ENCODE measurements around the gene CHMP4A.

CHMP4A gene

DNA sequence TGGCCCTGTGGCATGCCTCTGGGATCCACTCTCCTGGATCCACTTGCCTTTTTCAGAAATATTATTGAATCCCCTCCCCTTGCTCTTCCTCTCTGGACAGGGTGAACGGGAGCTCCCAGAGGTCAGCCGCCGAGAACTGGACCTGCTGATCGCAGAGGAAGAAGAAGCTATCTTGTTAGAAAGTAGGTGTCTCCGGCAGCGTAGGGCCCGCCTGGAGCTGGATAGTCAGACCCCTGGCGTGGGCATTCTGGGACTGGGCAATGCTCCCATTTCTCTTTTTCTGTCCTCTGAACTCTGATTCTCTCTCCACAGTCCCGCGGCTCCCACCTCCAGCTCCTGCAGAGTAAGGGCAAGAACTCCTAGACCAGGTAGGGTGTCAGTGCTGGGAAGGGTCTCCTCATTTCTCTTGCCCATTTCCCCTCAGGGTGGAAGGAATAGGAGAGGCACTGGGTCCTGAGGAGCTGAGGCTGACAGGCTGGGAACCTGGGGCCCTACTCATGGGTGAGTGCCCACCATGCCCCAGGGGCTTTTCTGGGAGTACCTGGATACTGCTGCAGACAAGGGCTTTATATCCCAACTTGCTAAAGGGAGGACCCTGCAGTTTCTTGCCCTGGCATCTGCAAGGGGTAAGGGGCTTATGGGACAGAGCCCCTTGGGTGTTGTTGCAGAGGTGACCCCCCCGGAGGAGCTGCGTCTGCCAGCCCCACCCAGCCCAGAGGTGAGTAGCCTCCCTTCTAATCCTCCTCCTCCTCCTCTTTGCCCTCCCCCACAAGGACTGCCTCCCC lies 36.1 kb downstream of the CHMP4A start:
- DNase-seq = no peak

DNA sequence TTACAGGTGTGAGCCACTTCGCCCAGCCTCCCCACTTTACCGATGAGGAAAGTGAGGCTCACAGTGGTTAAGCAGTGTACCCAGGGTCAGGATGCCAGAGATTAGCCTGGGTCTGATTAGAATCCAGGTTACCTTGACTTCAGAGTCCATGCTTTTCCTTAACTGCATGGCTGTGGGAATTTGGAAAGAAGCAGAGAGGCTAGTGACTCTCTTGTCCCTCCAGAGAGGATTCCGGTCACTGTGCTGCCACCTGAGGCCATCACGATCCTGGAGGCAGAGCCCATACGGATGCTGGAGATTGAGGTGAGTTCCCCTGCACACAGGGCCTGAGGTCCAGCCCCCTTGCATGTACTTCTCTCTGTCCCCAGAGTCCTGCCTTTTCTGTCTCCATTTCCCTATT lies 36.7 kb downstream of the CHMP4A start:
- no peak for DNase-seq

DNA sequence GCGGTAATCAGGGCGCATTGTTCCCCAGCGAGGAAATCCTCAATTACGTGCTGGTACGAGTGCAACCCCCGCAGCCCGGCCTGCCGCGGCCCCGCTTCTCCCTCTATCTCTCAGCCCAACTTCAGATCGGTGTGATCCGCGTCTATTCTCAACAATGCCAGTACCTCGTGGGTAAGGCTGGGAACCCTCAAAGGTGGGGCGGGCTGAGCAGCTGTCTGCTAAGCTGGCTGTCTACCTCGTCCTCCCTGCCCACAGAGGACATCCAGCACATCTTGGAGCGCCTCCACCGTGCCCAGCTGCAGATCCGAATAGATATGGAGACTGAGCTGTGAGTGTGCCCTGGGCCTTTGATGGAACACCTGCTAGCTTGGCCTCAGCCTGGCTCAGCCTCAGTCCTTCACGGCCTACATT lies 40.4 kb downstream of the CHMP4A start:
- no peak for DNase-seq

DNA sequence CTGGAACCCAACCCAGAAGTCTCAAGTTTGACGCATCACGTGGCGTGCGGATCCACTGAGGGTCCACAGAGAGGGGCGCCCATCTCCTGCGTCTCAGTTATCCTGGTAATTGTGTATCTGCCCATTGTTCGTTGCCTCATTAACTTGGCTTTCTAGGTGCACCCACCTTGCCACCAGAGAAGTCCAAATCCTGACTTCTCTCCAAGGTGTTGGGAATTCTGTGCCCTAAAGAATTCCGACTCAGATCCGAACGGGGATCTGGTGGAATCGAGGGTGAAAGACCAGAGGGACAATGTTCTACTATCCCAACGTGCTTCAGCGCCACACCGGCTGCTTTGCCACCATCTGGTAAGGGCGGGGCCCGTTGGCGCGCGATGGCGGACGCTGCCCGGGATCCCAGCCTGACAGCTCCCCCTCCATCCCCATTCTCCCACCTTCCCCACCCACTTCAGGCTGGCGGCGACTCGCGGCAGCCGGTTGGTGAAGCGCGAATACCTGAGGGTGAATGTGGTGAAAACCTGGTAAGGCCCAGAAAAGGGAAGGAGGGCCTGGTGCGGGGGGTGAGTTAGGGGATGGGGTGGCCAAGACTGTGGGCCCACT lies 40.9 kb downstream of the CHMP4A start:
- no peak for DNase-seq

DNA sequence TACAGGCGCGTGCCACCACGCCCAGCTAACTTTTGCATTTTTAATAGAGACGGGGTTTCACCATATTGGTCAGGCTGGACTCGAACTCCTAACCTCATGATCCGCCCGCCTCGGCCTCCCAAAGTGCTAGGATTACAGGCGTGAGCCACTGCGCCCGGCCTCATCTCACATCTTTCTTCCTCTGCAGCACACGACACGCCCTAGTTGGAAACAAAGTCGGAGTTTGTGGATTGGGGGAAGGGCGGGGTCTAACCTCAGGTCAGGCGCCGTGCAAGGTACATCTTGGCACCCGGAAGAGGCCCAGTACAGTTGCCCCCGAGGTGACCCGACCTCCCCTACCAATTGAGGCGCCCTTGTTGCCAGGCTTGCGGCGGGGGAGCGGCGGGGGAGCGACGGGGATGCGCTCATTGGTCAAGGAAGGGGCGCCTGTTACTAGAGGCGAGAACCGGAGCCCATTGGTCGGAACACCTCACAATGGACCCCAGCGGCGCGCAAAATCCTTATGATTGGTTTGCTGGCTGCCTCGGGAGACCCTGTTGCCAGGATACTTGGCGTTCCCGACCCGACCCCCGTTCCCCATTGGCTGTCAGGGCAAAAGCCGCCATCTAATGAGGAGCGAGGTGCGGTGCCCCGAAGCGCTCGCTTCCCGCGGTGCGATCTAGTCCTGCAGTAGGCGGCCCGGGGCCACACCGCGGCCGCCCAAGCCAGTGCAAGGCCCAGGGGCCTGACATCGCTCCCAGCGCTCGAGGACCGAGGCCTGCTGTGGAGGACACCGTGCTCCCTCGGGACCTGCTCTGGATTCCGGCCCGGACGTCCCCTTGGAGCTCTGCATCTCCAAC lies 41.6 kb downstream of the CHMP4A start, which contains the start of gene REC8:
Gene REC8, plus strand, starts transcription at position 659 of the 839 bp plus-strand sequence. CDS start 473 bp downstream, outside the sequence.
- DNase-seq = no peak

DNA sequence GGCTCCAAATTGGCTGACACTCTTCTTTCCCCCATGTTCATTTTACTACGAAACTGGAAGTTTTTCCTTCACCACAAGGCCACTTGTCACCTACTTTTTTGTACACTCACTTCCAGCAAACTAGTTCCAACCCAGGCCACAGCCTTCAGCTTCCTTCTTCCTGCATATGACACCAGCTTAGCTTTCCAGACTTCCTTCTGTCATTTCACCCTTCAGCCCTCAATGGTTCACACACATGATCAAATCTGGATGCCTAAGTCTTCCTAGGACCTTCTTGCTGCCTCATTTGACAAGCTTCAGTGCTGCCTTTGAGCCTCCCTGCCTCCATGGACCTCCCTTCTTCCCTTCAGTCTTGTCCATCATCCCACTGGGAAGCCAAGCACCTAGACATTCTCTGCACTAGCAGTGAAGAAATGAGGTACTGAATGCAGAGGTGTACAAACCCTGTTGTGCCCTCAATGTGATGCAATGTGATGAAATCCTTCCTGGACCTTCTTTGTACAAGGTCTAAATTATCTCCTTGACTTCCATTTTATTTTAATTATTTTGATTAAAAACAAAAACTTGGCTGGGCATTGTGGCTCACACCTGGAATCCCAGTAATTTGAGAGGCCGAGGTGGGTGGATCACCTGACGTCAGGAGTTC lies 45.7 kb downstream of the CHMP4A start:
- no peak for DNase-seq

DNA sequence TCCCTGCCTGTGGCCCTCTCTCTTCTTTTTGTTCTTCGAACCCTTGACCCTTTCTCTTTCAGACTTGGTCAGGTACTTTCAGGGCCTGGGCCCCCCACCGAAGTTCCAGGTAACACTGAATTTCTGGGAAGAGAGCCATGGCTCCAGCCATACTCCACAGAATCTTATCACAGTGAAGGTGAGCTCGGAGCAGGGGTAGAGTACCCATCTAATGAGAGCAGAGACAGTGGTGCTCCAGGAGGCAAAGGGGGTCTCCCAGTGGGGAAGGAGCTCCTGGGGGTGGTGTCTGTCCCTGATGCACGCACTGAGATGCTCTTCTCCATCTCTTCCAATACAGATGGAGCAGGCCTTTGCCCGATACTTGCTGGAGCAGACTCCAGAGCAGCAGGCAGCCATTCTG lies 47.5 kb downstream of the CHMP4A start:
- DNase-seq = no peak

DNA sequence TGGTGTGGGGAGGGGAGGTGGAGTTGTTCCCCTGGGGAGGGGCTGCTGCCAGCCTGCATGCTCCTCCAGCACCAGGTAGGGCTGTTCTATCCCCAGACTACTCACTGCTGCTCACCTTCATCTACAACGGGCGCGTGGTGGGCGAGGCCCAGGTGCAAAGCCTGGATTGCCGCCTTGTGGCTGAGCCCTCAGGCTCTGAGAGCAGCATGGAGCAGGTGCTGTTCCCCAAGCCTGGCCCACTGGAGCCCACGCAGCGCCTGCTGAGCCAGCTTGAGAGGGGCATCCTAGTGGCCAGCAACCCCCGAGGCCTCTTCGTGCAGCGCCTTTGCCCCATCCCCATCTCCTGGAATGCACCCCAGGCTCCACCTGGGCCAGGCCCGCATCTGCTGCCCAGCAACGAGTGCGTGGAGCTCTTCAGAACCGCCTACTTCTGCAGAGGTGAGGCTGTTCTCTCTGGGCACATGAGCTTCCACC lies 48.7 kb downstream of the CHMP4A start:
- DNase-seq = no peak

DNA sequence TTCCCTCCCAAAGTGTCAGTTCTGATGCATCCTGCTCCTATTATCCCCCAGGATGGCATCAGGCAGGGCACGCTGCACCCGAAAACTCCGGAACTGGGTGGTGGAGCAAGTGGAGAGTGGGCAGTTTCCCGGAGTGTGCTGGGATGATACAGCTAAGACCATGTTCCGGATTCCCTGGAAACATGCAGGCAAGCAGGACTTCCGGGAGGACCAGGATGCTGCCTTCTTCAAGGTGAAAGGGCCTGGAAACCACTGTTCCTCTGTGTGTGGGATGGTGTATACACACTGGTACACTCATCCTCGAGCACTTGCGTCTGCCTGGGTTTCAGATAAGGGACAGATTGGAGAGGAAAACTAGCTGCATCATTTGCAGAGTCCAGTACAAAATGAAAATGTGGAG lies 51.2 kb downstream of the CHMP4A start:
- DNase-seq = no peak

DNA sequence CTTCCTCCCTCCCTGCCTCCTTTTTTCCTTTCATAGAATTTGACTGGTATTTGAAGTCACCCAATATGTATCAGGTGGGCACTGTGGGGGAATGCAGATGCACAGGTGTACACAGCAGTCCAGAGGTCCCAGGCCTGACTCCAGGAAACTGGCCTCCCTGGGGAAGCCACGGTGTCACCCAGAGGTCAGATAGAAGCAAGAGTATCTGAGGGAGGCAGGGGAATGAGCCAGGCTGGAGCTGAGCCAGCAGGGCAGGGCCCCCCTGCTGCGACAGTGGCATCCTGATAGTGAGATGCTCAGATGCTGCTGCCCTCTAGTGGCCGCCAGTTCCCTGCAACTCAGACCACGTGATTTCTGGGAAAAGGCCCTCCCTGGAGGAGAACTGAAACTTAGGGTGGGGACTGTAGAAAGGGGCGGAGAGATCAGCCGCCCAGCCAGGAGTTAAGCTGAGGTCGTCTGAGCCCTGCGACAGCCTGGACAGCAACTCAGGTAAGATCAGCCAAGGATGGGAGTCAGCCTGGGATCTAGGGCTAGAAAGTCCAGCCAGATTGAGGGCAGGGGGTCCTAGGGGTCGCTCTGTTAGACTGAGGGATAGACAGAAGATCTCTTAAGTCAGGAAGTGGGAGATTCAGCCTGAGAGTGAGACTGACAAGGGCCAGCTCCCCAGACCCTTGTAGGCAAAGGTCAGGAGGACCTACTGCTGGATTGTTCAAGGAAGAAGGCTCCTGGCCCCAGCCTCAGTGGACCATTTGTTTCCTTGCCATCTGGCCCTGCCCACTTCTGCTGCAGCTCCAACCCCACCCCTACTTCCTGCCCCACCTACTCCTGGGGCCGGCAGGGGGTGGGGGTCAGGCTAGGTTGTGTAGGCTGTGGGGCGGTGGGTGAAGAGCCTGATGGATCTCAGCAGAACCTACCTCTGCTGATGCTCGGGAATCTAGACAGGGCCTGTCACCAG lies 52.2 kb downstream of the CHMP4A start, which contains the start of gene IRF9:
Gene IRF9, plus strand, starts transcription at position 416 of the 955 bp plus-strand sequence. CDS start 880 bp downstream, outside the sequence.
- peak; percentile 69 for DNase-seq

DNA sequence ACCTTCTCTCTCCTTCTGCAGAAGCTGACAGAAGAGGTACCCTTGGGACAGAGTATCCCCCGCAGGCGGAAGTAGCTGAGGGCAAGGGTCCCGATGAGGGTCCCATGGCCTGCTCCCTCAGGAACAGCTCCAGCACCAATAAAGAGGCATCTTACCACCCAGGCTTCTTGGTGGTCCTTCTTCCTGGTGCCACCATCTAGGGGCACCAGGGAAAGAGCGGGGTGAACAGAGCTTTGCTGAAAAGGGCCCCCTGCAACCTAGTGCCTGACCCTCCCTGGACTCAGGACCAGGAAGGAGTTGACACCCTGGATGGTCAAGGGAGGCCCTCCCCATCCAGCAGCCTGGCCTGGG lies 52.8 kb downstream of the CHMP4A start:
- no peak for DNase-seq

DNA sequence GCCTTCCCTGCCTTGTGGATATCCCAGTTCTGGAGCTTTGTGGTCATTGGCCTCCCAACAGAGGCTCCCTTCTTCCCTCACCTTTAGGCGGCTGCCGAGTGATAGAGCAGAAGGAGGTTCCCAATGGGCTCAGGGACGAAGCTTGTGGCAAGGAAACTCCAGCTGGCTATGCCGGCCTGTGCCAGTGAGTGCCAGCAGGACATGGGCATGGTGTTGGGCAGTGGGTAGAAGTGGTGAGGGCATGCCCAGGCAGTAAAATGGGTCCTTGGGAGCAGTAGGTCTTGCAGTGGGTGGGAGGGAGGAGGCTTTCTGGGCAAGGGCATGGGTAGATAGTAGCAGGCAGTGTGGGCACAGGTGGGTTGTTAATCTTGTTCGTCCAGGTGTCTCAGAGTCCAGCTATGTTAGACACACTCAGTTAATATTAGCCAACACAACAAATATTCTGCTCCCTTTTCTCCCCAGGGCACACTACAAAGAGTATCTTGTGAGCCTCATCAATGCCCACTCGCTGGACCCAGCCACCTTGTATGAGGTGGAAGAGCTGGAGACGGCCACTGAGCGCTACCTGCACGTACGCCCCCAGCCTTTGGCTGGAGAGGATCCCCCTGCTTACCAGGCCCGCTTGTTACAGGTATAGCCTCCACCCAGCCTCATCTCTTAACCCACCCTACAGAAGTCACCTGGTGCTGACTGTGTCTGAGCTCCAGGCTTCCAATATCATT lies 53.4 kb downstream of the CHMP4A start:
- no peak for DNase-seq
